Measurements from ENCODE around the gene MYZAP.

Gene MYZAP

DNA sequence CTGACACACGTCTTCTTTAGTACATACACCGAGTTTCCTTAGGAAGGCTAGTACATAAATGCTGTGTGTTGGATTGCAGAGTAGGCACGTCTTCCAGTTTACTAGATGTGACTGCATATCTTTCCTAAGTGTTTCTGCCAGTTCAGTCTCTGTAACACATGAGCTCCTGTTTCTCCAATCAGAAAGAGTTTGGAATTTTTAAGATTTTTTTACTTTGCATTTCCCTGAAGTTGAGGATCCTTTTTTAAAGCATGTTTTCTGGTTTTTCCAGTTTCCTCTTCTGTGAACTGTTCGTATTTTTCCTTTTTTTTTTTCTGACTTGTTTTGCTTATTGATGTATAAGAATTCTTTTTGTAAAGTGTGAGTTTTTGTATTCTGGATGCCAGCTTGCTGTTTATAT, 107.3 kb downstream of the MYZAP start:
- no peak for DNase-seq (ENCODE audit: low read depth)

DNA sequence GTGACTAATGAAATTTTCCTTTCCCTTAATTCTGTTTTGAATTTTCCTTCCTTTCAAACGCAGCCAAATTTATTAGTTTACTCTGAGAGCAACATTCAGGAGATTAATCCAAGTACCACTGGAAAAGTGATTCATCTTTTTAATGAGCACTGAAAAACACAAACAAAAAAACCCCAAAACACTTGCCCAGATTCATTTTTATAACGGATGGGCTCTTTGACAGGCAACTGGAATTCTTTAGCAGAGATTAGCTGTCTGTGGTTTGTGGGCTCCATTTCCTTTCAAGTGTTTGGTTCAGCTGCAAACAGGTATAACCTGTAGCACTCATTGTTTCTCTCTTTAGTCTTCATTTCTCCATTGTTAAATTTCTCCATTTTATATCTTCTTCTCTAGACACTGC, 111.7 kb downstream of the MYZAP start:
- DNase-seq (ENCODE audit: low read depth), result no peak

DNA sequence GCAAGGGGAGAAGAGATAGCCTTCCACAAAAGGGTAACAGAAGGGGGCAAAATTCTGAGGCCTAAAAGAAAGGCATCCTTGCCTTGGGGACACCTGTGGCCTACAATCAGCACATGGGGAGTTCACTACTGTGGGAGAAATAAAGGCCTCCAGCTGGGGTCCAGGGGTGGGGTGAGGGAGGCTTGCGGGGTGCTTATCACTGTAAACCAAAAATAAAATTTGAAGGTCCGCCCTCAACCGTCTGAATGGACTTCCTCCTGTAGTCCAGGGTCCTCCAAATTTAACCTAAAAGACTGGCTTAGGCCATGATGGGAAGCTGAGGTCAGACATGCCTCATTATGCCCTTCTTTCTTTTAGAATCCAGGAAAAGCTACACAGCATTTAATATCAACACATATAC, 112.7 kb downstream of the MYZAP start:
- no peak for DNase-seq (ENCODE audit: low read depth)

GRCh38 chr15:57705746-57706404, 114.2 kb downstream of the MYZAP start:
- no peak for DNase-seq (ENCODE audit: low read depth)

- peak; percentile 54 for DNase-seq (ENCODE audit: low read depth)
These were observed 114.9 kb downstream of the MYZAP start, which contains the start of gene POLR2M for GRCh38 chr15:57706405-57707209. POLR2M (plus strand) TSS chr15:57706714; CDS start chr15:57706843, 129 bp downstream.

DNA sequence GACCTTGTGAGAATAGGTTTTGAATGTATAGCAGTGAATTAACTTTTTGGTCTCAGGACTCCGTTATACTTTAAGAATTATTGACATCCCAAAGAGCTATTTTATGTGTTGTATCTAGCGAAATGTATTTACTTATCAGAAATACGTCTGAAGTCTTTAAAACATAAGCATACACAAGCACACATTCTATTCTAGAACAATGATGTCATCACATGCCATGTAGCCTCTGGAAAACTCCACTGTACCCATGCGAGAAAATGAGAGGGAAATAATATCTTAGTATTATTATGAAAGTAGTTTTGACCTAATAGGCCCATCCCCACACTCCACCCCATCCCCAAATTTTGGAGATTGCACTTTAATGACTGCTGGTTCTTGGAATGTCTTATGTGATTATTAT, 116.3 kb downstream of the MYZAP start:
- no peak for DNase-seq (ENCODE audit: low read depth)

DNA sequence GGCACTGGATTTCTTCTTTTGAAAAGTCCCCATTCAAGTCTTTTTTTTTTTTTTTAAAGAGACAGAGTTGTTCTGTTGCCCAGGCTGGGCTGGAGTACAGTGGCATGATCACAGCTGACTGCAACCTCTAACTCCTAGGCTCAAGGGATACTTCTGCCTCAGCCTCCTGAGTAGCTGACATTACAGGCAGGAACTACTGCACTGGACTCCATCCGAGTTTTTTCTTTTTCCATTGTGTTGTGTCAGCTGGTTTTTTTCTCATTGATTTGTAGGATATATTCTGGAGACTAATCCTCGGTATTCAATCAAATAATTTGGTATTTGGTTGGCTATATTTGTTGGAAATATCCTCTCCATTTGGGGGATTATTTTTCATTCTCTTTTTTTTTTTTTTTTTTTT, 126.6 kb downstream of the MYZAP start:
- no peak for DNase-seq (ENCODE audit: low read depth)

DNA sequence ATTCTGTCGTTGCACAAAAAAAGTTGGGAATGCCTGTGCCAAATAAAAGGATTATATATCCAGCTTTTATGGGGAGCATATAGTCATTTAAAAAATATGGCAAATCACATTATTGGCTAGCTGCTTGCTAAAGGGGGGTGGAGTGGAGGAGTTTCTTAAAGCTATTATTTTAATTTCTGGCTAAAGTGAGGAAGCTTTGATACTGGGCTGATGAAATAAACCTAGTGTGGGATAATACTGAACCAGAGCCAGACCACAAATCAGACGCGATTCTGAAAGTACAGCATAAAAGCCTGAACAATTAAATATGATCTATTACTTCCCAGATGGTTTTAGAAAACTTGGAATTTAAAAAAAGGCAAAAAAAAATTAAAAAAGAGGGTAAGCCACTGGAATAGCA, 129.2 kb downstream of the MYZAP start:
- DNase-seq (ENCODE audit: low read depth), result no peak

DNA sequence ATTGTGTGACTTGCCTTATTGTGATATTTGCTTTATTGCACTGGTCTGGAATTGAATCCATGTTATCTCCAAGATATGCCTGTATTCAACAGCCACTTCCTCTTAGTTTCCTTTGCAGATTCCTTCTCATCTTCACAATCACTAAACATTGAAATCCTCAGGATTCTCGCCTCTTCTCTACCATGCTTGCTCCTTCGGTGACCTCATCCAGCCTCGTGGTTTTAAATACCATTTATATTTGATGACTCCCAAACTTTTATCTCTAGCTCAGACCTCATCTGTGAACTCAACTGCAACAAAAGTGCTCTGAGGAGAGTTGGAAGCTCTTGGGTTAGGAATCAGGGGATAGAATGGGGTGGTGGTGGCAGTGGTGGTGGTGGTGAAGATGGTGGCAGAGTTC, 134.7 kb downstream of the MYZAP start:
- no peak for DNase-seq (ENCODE audit: low read depth)

GRCh38 chr15:57727031-57727430, 135.3 kb downstream of the MYZAP start:
- no peak for DNase-seq (ENCODE audit: low read depth)

DNA sequence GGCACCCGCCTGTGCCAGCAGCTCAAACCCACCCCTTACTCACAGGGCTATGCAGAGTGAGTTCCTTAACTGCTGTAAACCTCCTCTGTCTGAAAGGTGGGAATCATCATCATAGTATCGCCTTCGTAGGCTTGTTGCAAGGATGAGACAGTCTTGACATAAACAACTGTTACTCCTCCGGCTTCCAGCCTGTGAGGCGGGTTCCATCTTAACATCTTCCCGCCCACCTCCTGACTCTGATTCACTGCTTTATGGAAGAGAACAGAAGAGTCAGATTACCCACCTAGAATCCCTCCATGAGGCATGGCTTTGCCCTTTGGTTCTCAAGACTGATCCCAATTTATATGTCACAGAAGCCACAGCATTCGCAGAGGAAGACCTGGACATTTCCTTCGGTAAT, 136.7 kb downstream of the MYZAP start:
- no peak for DNase-seq (ENCODE audit: low read depth)

GRCh38 chr15:57730876-57731275, 139.2 kb downstream of the MYZAP start:
- no peak for DNase-seq (ENCODE audit: low read depth)

- no peak for DNase-seq (ENCODE audit: low read depth)
These were observed 139.9 kb downstream of the MYZAP start for GRCh38 chr15:57731530-57732103.

DNA sequence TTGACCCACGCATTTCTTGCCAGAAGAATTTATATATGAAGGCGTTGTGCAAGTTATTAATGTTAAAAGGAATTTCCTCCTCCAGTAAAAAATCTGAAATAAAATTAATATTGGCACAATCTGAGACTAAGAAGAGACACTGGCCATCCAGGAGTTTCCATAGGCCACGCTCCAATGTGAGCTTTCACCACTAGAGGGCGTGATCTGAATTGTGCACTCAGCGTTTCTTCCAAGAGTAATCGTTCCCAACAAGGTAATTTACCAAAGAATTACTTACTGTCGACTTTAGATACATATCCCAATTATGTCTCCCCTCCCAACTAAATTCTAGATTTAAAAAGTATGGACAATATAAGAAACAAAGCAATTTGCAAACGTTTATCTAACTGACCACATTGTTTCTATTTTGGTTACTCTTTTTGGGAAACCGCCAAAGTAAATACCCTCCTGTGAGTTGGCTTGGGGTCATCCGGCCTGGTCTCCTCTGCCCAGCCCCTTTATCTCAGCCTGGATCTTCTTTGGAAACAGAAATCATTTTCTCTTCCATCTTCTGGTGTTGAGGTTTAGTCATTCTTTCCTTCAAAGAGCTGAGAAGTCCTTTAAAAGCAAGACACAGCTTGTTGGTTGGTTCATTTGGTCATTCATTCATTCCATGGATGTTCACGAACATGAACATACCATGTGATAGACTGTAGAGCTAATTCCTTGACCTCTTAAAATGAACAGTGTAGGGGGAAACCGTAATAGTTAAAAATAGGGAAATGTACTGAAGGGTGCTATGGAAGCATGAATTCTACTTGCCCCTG, 141.0 kb downstream of the MYZAP start:
- peak; percentile 17 for DNase-seq (ENCODE audit: low read depth)

DNA sequence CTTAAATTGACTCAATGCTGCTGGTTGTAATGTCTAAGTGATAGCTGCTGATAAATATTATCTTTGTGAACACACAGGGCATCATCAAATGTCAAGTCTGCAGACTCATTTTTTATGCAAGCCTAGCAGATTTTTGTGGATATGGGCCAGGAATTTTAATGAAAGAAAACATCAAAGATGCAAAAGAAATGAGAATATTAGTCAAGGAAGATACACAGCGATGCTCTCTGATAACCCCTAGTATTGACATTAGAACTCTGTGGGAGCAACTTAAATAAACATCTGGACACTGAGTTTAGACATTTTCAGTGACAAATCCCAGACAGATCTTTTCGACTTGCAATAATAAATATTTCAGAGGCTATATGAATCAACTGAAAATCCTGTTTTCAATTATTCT, 143.2 kb downstream of the MYZAP start:
- DNase-seq (ENCODE audit: low read depth), result no peak
